HG03378 (cell line): ENCODE measurements around the gene SLC16A11.
"Not testable (repeated sequence)": the region's sequence is repeated elsewhere in the genome, so short reads cannot be mapped to it uniquely, and the experiment has no call there.

Experiments
- ATAC-seq: cut with Tn5 transposase; IDR thresholded peaks from one replicate; pipeline ENCODE4 v1.9.1; 2021; ENCODE audit warnings: mild to moderate bottlenecking, moderate library complexity; ENCODE audit not compliant: unreplicated experiment

Gene SLC16A11

DNA sequence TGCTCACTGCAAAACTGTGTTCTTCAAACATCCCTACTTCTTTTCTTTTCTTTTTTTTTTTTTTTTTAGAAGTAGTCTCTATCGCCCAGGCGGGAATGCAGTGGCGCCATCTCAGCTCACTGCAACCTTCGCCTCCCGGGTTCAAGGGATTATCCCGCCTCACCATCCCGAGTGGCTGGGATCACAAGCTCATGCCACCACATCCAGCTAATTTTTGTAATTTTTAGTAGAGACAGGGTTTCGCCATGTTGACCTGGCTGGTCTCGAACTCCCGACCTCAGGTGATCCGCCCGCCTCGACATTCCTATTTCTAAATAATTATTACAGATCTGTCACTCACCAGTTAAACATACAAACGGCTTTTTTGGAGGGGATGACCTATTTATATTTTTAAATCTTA lies 32.5 kb downstream of the SLC16A11 start:
- ATAC-seq: no peak

DNA sequence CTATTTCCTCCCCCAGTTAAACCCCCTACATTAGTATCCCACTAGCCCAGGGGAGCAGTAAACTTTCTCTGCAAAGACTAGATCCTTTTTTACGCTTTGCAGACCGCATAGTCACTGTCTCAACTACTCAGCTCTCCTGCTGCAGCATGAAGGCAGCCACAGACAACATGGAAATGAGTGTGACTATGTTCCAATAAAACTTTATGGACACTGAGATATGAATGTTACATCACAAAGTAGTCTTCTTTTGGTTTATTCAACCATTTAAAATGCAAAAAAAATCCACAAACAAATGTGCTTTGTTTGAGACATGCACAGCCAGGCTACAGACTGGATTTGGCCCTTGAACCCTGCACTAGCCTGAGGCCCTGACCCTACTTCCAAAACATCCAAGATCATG lies 33.4 kb downstream of the SLC16A11 start:
- ATAC-seq: no peak

DNA sequence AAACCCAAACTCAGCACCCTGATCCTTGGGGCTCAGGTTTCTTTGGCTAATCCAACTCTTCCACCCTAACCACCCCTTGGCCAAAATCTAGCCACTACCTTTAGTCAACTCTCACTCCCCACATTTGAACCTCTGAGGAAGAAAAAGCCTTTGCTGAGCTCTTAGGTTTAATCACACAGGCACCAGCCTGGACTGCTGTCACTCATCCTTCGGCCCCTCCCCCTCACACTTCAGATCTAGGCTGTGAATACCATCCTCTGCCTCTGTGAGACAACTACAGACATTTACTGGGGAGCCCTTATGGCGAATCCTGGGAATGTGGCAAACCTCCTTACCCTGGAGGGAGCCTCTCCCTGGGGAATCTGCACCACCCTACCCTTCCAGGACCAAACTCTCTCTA lies 36.7 kb downstream of the SLC16A11 start:
- no peak for ATAC-seq

DNA sequence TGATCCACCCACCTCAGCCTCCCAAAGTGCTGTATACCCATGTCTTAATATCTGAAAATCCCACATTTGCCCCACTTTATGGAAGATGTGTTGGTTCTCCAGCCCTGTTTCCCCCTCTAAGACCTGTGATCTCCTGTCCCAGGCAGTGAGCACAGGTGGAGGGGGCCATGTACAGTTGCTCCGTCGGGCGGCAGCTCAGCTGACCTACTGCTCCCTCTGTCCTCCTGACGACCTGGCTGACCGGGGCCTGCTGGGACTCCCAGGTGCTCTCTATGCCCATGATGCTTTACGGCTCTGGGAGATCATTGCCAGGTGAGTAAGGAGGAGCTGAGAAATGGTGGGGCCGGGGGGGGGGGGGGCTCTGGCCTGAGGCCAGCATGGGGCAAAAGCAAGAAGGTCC lies 38.2 kb downstream of the SLC16A11 start:
- no peak for ATAC-seq

DNA sequence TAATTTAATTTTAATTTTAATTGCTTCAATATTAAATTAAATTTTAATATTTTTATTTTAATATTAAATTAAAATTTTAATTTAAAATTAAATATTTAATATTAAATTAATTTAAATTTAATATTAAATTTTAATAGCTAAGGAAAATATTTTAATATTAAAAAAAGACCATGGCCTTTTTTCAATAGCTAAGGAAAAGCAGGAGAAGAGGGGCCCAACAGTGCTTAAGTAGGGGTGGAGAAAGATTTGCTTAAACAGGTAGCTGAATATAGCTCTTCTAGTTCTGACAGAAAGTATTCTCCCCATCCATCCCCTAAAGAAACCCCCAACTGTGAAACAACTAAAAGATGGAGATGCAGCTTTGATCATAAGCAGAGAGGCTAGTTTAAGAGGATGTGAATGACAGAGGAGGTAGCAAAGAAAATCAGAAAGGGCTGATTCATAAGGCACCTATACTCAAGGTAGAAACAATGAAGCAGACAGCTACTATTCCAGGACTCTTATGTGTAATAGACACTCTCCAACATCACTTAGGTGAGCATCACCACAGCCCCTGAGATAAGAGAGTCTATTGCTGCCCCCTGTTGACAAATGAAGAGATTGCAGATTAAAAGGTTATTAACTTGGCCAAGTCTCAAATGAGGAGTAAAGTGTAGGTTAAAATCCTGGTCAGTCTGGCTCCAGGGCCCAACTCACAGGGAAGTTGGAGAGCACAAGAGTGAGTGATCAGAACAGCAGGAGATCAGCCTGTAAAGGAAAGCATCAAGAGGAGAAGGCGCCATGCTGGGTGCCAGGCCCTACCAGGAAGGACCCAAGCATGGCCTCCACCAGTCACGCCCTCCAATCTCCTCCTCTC lies 39.3 kb downstream of the SLC16A11 start:
- no peak for ATAC-seq

DNA sequence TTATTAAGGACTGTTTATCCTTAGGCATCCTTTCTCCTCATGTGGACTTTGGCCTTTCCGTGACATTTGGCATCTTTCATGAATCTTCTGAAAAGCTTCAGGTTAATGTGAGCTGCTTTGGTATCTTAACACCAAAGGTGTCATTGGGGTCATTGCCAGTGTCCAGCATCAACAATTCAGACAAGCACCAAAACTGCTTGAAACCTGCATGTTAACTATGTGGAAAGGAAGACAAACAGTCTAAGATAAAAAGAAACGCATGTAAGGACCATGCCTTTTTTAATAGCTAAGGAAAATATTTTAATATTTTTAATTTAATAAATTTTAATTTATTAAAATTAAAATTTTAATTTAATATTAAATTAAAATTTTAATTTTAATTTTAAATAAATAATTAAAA lies 40.1 kb downstream of the SLC16A11 start:
- ATAC-seq: no peak

DNA sequence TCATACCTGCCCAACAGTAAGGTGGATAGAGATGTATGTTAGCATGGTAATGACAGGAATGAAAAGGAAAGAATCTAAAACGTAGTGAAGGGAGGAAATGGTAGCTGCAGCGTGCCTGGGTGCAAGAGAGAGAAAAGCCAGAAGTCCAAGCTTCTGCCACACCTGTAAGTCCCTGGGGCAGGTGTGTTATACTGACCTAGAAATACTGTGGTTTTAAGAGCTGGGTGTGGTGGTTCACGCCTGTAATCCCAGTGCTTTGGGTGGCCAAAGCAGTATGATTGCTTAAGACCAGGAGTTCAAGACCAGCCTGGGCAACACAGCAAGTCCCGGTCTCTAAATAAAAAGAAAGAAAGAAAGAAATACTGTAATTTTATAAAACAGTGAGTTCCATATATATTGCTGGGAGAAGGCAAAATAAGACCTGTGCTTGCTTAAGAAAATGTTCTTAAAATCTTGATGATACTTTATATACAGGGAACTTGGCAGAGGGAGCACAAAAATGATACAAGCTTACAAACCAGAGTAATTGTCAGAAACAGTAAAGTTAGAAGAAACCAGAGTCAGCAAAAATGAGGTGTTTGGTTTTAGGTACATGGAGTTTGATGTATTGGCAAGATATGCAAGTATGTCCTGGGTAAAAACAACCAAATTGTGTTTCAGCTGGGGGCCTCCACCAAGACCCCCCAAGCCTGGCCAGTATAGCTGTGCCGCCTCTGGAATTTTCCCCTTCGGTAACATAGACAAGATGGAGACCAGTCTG lies 41.4 kb downstream of the SLC16A11 start:
- no peak for ATAC-seq

DNA sequence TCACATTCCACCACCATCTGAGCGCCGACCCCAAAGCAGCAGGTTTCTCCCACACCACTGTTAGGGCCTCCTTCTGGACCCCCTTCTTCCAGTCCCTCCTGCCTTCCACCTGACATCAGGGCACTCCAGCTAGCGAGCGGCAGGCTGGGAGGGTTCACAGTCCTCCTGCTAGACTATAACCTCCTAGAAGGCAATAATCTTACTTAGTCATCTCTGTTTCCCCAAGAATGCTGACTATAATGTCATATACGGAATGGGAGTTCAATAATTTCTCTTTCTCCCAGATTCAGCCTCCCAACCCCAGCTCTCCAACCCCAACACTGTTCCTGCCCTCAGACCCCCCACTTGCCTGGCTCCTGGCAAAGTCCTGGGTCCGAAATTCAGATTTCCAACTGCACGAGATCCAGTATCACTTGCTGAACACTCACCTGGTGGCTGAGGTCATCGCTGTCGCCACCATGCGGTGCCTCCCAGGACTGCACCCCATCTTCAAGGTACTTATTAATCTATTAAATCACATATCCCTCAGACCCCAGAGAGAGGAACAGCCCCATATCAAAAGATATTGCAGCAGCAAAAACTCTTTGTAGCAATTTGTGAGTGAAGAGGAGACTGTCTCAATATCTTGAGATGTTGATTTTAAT lies 42.5 kb downstream of the SLC16A11 start:
- no peak for ATAC-seq

DNA sequence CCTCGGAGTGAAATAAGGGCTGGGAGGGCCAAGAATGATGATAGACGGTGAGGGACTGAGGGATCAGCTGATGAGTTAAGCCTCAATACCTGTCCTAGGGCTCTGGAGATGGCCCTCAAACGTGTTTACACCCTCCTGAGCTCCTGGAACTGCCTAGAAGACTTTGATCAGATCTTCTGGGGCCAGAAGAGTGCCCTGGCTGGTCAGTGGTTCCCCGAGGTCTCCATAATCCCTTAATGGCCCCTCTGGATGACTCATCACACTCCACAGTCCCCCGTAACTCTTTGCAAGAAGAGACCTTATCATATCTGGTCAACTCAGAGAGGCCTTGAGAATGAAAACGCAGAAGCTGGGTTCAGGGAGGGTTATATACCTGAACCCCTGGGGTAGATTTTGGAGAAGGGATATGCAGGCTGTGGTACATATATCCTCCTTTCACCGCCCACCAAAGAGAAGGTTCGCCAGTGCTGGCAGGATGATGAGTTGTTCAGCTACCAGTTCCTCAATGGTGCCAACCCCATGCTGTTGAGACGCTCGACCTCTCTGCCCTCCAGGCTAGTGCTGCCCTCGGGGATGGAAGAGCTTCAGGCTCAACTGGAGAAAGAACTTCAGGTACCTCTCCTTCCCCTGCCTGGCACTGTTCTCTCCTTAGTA lies 44.9 kb downstream of the SLC16A11 start:
- ATAC-seq: no peak

DNA sequence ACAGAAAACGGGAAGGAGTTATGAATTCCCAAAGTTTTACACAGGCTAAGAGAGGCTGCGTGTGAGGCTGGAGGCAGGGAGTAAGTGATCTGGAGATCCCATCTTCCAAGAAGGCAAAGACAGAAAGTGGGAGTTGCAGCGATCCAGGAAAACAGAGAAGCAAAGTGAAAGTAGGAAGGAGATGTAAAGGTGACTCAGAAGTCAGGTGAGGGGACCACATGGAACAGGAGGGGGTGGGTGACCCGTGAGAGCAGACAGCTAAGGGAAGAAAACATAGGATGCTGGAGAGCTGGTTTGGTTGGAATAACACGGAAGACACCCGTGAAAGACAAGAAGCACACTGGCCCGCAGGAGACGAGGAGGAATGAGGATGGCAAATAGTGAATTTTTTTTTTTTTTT lies 46.7 kb downstream of the SLC16A11 start:
- no peak for ATAC-seq

DNA sequence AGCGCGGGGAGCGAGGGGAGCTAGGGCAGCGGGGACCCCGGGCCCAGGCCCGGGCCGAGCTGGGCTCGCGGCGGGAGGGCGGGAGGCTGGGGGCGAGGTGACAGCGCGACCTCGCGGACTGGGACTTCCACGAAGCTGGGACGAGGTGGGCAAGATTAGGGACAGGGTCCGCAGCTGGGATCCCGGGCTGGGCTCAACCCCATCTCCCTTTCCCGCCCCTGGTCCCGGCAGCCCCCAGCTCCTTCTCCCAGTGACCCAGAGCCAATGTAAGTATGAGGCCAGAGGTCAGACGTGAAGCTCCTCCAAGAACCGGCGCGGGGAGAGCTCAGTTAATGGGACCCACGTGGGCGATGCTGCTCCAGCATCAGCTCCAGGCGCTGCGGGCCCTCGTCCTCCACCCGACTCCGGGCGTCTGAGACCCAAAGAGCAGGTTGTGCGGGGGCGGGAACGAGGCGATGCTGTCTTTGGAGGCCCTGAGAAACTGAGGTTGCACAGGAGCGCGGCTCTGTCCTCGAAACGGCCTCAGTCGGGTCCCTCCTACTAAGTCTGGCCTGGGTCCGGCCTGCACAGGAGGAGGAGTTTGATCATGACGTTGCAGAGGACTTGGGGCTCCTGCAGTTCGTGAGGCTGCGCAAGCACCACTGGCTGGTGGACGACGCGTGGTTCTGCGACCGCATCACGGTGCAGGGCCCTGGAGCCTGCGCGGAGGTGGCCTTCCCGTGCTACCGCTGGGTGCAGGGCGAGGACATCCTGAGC lies 47.5 kb downstream of the SLC16A11 start:
- no peak for ATAC-seq

DNA sequence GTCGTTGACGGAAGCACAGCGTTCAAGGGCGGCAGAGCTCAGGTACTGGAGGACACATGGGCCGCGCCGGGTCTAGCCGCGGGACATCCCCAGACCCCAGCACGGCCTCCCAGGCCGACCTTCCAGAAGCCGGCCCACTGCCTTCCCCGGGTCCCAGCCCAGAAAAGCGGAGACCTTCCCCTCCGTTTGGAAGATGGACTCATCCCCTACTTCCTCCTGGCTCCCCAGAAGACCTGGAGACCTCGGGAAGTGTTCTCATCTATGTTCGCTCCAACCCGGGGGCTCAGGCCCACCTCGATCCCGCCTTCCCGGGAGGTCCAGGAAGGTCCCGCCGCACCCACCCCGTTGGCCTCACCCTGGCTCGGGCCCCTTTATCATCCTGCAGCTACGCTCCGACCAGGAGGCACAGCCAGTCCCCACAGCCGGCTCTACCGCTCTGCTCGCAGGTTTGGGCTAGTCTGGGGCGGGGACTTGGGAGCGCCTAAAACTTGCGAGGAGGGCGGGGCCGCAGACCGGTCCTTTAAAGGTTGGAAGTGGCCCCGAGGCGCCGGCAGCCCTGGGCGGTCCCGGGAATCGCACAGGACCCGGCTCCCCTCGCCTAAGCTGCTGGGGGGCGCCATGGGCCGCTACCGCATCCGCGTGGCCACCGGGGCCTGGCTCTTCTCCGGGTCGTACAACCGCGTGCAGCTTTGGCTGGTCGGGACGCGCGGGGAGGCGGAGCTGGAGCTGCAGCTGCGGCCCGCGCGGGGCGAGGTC lies 48.2 kb downstream of the SLC16A11 start, which contains the start of gene ALOX12:
Gene ALOX12, plus strand, starts transcription at position 550 of the 756 bp plus-strand sequence. Its CDS starts 69 bp downstream, at position 619.
- ATAC-seq: no peak

DNA sequence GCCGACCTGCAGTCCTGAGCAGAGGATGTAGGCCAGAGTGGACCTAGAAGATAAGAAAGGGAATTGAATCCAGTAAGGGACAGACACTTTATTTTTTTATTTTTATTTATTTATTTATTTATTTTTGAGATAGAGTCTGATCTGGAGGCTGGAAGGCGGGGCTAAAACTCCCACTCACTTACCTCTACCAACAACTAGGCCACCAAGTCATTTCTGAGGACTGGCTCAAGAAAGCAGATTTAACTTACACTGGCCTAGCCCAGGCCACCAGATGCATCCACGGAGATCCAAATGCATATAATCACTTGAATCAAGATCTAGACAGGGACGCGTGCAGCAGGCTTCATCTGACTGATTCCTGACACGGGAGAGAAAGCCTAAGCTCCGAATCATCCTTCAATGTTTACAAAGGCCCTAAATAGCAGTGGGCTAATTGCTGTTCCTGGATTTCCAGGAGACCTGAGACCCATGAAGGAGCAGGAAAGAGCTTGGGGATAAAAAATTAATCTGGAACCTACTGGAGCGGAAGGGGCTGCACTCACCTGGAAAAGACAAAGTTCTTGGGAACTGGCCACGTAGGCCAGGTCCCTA lies 49.1 kb downstream of the SLC16A11 start:
- ATAC-seq: no peak

DNA sequence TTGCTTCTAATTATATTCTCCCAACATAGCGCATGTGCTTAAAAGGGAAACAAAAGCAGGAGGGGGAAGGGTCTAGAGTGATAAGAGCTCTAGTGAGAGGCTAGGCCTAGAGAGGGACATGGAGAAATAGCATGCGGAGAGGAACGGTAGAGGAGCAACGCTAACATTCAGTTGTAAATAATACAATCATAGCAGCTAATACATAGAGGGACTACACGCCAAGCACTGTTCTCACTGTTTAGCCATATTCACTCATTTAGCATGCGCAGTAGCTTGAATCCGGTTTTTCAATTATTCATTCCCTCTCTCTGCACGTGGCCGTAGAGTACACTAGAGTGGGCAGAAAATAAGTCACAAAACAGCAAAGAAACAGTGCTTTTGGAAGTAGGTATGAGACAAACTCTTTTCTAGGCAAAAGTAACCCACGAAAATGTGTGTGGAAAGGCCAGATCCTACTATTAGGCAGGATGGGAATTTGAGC lies 49.7 kb downstream of the SLC16A11 start:
- ATAC-seq: no peak

DNA sequence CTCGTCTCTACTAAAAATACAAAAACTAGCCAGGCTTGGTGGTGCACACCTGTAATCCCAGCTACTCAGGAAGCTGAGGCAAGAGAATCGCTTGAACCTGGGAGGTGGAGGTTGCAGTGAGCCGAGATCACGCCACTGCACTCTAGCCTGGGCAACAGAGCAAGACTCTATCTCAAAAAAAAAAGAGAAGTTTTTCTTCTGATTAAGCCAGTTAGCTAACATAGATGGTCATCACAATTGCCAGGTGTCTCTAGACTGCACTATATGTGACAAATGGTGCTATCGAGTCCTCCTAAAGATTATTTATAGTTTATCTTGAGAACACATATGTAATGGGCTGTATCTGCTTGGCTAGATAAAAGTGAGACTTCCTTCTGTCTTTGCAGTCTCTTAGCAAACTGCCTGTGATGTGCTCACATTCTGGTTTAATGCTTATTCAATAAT lies 50.3 kb downstream of the SLC16A11 start:
- ATAC-seq: not testable (repeated sequence)
